RCC 7860 (cell line): ENCODE results near the gene RNF38.
"Not testable (repeated sequence)": the region's sequence is repeated elsewhere in the genome, so short reads cannot be mapped to it uniquely, and the experiment has no call there.

Experiments
- DNase-seq: peaks from one replicate; pipeline ENCODE4 v3.0.0-alpha.2; 2015; ENCODE audit warnings: low spot score
- FAIRE-seq: peaks from 2 replicates; lab custom pipeline; 2012; peaks lifted over from hg19 to GRCh38; lab: Jason Lieb, UNC

RNF38 gene

GRCh38 chr9:36298566-36298965 lies 101.5 kb downstream of the RNF38 start:
- peak; percentile 29 for DNase-seq
- FAIRE-seq: no peak

DNA sequence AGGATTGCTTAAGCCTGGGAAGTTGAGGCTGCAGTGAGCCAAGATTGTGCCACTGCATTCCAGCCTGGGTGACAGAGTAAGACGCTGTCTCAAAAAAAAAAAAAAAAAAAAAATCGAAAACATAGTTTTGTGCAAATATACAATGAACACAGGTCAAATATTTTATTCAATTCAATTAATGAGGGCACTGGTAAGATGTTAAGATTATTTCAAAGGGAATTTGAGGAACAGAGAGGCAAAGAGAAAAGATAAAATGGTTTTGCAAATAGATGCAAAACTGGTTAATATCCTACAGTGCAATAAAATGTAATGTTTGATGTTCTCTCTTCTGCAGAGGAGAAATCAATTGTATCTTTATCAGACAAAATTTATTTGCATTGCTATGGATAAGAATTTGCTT lies 102.3 kb downstream of the RNF38 start:
- DNase-seq: no peak
- FAIRE-seq: no peak

GRCh38 chr9:36294996-36295395 lies 105.1 kb downstream of the RNF38 start:
- not testable (repeated sequence) for DNase-seq, FAIRE-seq

GRCh38 chr9:36293918-36294317 lies 106.2 kb downstream of the RNF38 start:
- DNase-seq: no peak
- no peak for FAIRE-seq

- DNase-seq (no peak), FAIRE-seq (no peak)
These were observed 106.9 kb downstream of the RNF38 start for GRCh38 chr9:36293171-36293570.

DNA sequence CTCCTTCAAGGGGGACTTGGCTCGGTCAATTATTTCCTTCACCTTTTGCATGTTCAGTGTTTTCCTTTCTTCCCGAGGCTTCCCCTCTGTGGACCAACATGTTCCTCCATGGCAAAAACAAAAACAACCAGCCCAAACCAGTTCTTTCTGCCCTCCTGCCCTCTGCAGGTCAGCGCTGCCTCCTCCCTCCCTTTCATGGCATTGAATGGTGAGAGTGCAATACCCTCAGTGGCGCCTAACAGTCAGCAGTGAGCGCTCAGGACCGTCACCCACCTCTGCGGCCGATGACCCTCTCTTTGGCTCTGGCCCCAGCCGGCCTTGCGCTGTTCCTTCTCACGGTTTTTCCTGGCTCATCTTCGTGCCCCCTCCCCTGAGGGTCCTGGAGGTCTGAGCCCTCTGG lies 107.4 kb downstream of the RNF38 start:
- FAIRE-seq: no peak
- no peak for DNase-seq

- FAIRE-seq: no peak
- no peak for DNase-seq
These were observed 109.1 kb downstream of the RNF38 start for GRCh38 chr9:36290996-36291395.

- DNase-seq: no peak
- no peak for FAIRE-seq
These were observed 110.1 kb downstream of the RNF38 start for GRCh38 chr9:36289836-36290435.

- FAIRE-seq (no peak), DNase-seq (no peak)
These were observed 112.0 kb downstream of the RNF38 start for GRCh38 chr9:36288070-36288469.
